Measurements from ENCODE around the gene BICDL2. TPM values are rescaled to one million over a fixed set of nuclear protein-coding genes. Genes with fewer than 3 reads are reported as not detected.
A peak's percentile ranks its signal among the peaks of the same experiment; 100 is the strongest.

Gene BICDL2
- total and polyA plus RNA-seq, 9 donors = 0.02 to 0.66 (median 0.23) TPM; not detected in 4

DNA sequence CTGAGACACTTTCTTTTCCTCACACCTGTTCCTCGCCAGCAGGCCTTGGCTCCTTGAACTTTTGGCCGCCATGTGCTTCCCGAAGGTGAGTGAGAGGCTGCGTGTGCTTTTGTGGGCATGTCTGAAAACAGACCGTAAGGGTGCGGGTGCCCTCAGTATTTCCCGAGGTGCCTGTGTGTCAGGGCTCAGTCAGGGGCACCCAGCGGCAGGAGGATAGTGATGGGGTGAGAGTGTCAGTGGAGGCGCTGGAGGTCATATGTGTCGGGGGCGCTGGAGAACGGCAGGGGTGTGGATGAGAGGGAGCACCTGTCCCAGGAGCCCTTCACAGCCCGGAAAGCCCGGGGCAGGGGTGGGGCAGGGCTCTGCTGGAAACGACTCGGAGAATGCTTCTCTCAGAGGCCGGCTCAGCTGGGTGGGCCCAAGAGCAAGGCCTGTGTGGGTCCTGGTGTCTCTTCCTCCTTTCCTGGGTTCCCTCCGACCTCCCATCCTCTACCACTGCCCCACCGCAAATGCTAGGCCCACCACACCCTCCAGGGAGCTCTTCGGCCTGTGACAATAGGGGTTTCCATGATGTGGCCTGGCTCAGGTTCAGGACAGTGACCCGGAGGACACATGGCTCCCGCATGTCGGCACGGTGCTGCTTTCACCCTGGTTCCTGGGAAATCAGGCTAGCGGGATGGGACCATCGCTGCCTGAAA is 29.1 kb upstream of the BICDL2 start:
- Histone ChIP-seq H3K4me3 (ENCODE audit: low read length) (peak overlapping the region; percentile 28), H3K36me3 (ENCODE audit: control insufficient read depth, insufficient read depth, low read length) (no peaks in the 10 kb centered on the region), H3K27me3 (ENCODE audit: control insufficient read depth, insufficient read depth, low read length) (no peaks in the 10 kb centered on the region), H3K27ac (ENCODE audit: low read length) (peak overlapping the region; percentile 78), H3K9me3 (replicated peaks; ENCODE audit: control insufficient read depth, low read depth, low read length) (no peaks in the 10 kb centered on the region), H3K4me1 (ENCODE audit: control insufficient read depth, insufficient read depth, low read length) (peaks cover 29% of the 10 kb centered on the region)
- WGBS (ENCODE audit: insufficient coverage) = 67% methylated on average over 18 of the region's 26 CpGs
- no peak for DNase-seq

DNA sequence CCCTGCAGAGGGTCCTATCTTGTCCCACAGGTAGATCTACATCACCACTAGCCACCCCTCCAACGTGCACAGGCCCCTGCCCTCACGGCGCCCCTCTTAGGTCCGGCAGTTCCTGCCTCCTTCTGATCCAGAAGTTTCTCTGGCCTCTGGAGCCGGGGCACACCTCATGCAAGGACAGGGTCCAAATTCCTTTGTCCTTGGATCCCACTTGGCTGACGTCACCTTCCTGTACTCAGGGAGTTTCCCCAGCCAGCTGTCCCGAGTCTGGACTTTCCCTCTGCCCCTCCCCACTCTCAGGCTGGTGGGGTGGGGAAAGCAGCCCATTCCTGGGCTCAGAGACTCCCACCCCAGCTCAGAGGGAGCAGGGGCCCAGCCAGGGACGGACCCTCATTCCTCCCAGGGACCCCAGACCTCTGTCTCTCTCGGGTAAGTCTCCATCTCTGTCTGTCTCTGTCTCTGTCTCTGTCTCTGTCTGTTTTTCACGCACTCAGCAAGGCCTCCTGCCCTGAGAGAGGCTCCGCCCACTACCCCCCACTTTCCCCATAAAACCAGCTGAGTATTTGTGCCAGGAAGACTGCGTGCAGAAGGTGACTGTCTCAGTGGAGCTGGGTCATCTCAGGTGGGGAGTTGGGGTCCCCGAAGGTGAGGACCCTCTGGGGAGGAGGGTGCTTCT is 28.5 kb upstream of the BICDL2 start, which contains the start of gene IL32:
Gene IL32, plus strand, starts transcription at position 572 of the 673 bp plus-strand sequence. CDS start 172 bp downstream, outside the sequence.
- H3K9me3 ChIP-seq (replicated peaks; ENCODE audit: control insufficient read depth, low read depth, low read length) = no peaks in the 10 kb centered on the region
- peak; percentile 96 for DNase-seq
- peak within 1 kb of the TSS; percentile 28 for H3K4me3 ChIP-seq (ENCODE audit: low read length)
- WGBS (ENCODE audit: insufficient coverage) = 28% methylated on average over 7 of the region's 13 CpGs
- peak within 1 kb of the TSS; percentile 79 for H3K27ac ChIP-seq (ENCODE audit: low read length)
- no peaks in the 10 kb centered on the region for H3K36me3 ChIP-seq (ENCODE audit: control insufficient read depth, insufficient read depth, low read length)
- no peaks in the 10 kb centered on the region for H3K27me3 ChIP-seq (ENCODE audit: control insufficient read depth, insufficient read depth, low read length)
- H3K4me1 ChIP-seq (ENCODE audit: control insufficient read depth, insufficient read depth, low read length) = peaks cover 35% of the 10 kb centered on the region

DNA sequence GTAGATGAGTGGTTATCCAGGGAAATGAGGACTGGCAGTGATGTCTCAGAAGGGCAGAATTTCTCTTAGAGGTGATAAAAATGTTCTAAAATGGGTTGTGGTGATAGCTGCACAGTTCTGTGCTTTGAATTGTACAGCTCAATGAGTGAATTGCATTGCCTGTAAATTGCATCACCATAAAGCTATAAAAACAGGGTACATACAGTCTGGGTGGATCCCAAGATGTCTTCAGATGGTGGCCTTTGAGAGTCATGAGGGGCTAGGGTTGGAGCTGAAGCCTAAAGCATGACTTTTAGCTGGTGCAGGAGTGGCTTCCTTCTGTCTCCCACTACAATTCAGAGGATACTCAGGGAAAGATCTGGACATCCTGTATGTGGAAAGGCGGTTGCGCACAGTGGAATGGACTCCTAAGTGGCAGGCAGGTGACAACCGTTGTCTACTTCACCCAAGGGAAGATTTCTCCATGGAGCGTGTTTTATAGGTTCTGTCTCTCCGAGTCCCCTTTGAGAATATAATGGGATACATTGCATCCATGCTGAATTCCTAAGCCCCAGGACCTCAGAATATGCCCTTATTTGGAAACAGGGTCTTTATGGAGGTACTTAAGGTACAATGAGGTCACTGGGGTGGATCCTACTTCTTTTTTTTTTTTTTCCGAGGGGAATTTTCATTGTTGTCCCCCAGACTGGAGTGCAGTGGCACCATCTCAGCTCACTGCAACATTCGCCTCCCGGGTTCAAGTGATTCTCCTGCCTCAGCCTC is 27.1 kb upstream of the BICDL2 start:
- no peak overlapping the region for H3K27ac ChIP-seq (ENCODE audit: low read length)
- peaks cover 44% of the 10 kb centered on the region for H3K4me1 ChIP-seq (ENCODE audit: control insufficient read depth, insufficient read depth, low read length)
- H3K4me3 ChIP-seq (ENCODE audit: low read length) = no peak overlapping the region

DNA sequence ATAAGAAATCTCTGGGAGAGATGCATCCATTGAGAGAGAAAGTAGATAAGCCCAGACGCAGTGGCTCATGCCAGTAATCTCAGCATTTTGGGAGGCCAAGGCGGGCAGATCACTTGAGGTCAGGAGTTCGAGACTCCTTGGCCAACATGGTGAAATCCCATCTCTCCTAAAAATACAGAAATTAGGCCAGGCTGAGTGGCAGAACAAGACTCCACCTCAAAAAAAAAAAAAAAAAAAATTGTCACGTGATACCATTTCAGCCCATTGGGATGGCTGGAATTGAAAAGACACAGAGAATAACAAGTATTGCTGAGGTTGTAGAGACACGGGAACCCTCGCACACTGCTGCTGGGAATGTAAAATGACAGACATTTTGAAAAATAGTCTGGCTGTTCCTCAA is 25.8 kb upstream of the BICDL2 start:
- Histone ChIP-seq H3K9me3 (replicated peaks; ENCODE audit: control insufficient read depth, low read depth, low read length) (no peaks in the 10 kb centered on the region), H3K27ac (ENCODE audit: low read length) (no peak overlapping the region), H3K36me3 (ENCODE audit: control insufficient read depth, insufficient read depth, low read length) (no peaks in the 10 kb centered on the region), H3K27me3 (ENCODE audit: control insufficient read depth, insufficient read depth, low read length) (peaks cover 4% of the 10 kb centered on the region), H3K4me3 (ENCODE audit: low read length) (no peak overlapping the region), H3K4me1 (ENCODE audit: control insufficient read depth, insufficient read depth, low read length) (peaks cover 52% of the 10 kb centered on the region)
- WGBS (ENCODE audit: insufficient coverage) = no CpG with 5 or more reads among the region's 6 CpGs
- no peak for DNase-seq

More for the DNA sequence above, 27.1 kb upstream of the BICDL2 start:
- no peaks in the 10 kb centered on the region for H3K9me3 ChIP-seq (replicated peaks; ENCODE audit: control insufficient read depth, low read depth, low read length)
- no peaks in the 10 kb centered on the region for H3K36me3 ChIP-seq (ENCODE audit: control insufficient read depth, insufficient read depth, low read length)
- H3K27me3 ChIP-seq (ENCODE audit: control insufficient read depth, insufficient read depth, low read length) = no peaks in the 10 kb centered on the region
- no peak for DNase-seq
- 100% methylated on average over 2 of the region's 8 CpGs for WGBS (ENCODE audit: insufficient coverage)

DNA sequence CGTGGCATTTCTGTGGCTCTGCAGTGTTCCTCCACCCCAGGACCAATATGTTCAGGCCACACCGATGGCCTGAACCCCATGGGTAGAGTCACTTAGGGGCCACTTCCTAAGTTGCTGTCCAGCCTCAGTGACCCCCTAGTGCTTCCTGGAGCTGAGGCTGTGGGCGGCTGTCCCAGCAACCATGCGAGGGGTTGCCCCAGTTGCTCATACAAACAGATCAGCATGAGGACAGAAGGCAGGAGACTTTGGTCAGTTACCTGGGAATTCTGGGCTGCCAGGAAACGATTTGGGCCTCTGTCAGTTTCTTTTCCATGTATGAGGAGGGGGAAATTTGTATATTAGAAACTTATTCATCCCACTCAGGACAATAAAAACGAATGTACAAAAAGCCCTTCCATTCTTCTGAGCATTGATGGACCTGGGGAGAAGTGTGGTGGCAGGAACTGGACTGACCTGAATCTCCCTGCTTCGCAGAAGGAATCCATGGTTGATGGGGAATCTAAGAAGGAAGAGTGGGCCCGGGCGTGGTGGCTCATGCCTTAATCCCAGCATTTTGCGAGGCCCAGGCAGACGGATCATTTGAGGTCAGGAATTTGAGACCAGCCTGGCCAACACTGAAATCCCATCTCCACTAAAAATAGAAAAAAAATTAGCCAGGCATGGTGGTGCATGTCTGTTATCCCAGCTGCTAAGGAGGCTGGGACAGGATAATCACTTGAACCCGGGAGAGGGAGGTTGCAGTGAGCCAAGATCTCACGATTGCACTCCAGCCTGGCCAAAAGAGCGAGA is 23.8 kb upstream of the BICDL2 start:
- no peaks in the 10 kb centered on the region for H3K9me3 ChIP-seq (replicated peaks; ENCODE audit: control insufficient read depth, low read depth, low read length)
- 82% methylated on average over 6 of the region's 14 CpGs for WGBS (ENCODE audit: insufficient coverage)
- peaks cover 6% of the 10 kb centered on the region for H3K27me3 ChIP-seq (ENCODE audit: control insufficient read depth, insufficient read depth, low read length)
- peak overlapping the region; percentile 51 for H3K27ac ChIP-seq (ENCODE audit: low read length)
- peak; percentile 55 for DNase-seq
- H3K36me3 ChIP-seq (ENCODE audit: control insufficient read depth, insufficient read depth, low read length) = no peaks in the 10 kb centered on the region
- H3K4me1 ChIP-seq (ENCODE audit: control insufficient read depth, insufficient read depth, low read length) = peaks cover 36% of the 10 kb centered on the region
- H3K4me3 ChIP-seq (ENCODE audit: low read length) = no peak overlapping the region

DNA sequence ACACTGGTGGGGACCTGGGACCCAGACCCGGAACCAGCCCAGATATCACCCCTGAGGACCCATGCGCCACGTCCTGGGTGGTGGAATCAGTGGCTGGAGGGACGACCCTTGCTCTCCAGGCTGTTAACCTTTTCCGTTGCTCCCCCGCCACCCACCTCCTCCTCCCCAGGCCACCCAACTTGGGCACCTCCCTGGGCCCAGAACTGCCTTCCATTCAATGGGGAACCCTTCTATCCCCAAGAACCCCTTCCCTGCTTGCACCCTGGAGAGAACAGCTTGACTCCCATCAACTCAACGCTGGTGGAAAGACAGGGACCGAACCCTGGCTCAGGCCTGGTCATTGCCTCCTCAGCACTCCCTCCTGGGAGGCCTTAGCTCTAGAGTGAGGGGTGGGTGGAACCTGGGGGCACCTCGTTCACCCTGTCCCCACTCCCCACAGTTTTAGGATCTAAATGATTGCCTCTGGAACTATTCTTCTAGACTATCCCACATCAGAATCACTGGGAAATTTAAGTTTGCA is 23.0 kb upstream of the BICDL2 start:
- H3K4me1 ChIP-seq (ENCODE audit: control insufficient read depth, insufficient read depth, low read length) = peaks cover 29% of the 10 kb centered on the region
- peak overlapping the region; percentile 48 for H3K4me3 ChIP-seq (ENCODE audit: low read length)
- WGBS (ENCODE audit: insufficient coverage) = 59% methylated on average over 4 of the region's 9 CpGs
- no peaks in the 10 kb centered on the region for H3K36me3 ChIP-seq (ENCODE audit: control insufficient read depth, insufficient read depth, low read length)
- no peaks in the 10 kb centered on the region for H3K9me3 ChIP-seq (replicated peaks; ENCODE audit: control insufficient read depth, low read depth, low read length)
- DNase-seq = no peak
- H3K27me3 ChIP-seq (ENCODE audit: control insufficient read depth, insufficient read depth, low read length) = peaks cover 6% of the 10 kb centered on the region
- H3K27ac ChIP-seq (ENCODE audit: low read length) = peak overlapping the region; percentile 80

DNA sequence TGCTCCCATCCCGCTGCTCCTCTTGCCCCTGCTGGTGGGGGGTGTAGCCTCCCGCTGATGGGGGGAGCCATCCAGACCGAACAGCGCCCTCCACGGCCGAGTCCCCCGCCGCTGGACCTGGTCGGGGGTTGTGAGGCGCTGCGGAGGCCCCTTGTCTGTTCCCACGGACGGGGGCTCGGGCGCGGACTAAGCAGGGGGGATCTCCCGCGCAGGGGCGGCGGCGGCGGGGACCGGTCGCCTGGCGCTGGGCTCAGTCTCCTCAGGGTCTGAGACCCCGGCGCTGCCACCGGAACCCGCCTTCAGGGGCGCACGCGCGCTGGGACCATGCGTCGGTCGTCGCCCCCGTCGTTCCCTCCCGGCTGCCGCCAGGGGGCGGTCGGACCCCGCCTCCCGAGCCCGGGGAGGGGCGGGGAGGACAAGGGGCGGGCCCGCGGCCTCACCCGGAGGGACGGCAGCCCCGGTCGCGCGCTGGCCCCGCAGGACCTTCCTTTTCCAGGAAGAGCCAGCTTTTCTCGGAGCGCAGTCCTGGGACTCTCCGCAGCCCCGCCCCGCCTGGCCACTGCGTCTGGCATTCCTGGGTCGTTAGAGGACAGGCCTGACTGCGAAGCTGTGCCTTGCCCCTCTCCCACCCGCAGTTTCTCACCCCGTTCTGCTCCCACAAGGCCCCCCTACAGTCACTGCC is 22.4 kb upstream of the BICDL2 start:
- peak overlapping the region; percentile 80 for H3K27ac ChIP-seq (ENCODE audit: low read length)
- H3K4me1 ChIP-seq (ENCODE audit: control insufficient read depth, insufficient read depth, low read length) = peaks cover 25% of the 10 kb centered on the region
- under 1% methylated on average over 67 of the region's 67 CpGs for WGBS (ENCODE audit: insufficient coverage)
- no peaks in the 10 kb centered on the region for H3K9me3 ChIP-seq (replicated peaks; ENCODE audit: control insufficient read depth, low read depth, low read length)
- peak; percentile 92 for DNase-seq
- H3K27me3 ChIP-seq (ENCODE audit: control insufficient read depth, insufficient read depth, low read length) = peaks cover 6% of the 10 kb centered on the region
- no peaks in the 10 kb centered on the region for H3K36me3 ChIP-seq (ENCODE audit: control insufficient read depth, insufficient read depth, low read length)
- H3K4me3 ChIP-seq (ENCODE audit: low read length) = peak overlapping the region; percentile 85

DNA sequence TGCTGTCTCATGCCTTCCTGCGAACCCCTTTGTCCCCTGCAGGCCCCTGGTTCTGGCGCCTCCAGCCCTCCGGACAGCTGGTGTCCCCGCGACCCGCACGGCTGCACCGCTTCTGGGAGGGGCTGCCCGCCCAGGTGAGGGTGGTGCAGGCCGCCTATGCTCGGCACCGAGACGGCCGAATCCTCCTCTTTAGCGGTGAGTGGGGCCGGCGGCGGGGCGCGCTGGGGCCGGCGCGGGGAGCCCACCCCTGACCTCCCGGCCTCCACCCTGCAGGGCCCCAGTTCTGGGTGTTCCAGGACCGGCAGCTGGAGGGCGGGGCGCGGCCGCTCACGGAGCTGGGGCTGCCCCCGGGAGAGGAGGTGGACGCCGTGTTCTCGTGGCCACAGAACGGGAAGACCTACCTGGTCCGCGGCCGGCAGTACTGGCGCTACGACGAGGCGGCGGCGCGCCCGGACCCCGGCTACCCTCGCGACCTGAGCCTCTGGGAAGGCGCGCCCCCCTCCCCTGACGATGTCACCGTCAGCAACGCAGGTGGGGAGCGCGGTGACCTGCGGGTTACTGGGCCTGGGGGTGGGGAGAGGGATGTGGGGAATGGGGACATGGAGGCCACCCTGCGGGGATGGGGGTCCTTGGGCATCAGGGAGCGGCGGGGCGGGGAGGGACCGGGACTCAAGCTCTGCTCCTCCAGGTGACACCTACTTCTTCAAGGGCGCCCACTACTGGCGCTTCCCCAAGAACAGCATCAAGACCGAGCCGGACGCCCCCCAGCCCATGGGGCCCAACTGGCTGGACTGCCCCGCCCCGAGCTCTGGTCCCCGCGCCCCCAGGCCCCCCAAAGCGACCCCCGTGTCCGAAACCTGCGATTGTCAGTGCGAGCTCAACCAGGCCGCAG is 21.6 kb upstream of the BICDL2 start:
- WGBS (ENCODE audit: insufficient coverage) = 3% methylated on average over 54 of the region's 77 CpGs
- DNase-seq = peak; percentile 67
- peak overlapping the region; percentile 85 for H3K4me3 ChIP-seq (ENCODE audit: low read length)
- no peaks in the 10 kb centered on the region for H3K9me3 ChIP-seq (replicated peaks; ENCODE audit: control insufficient read depth, low read depth, low read length)
- peaks cover 25% of the 10 kb centered on the region for H3K4me1 ChIP-seq (ENCODE audit: control insufficient read depth, insufficient read depth, low read length)
- H3K27ac ChIP-seq (ENCODE audit: low read length) = no peak overlapping the region
- H3K27me3 ChIP-seq (ENCODE audit: control insufficient read depth, insufficient read depth, low read length) = peaks cover 6% of the 10 kb centered on the region
- peaks cover 3% of the 10 kb centered on the region for H3K36me3 ChIP-seq (ENCODE audit: control insufficient read depth, insufficient read depth, low read length)
